Keratinocyte (primary cell): ENCODE results near the gene ARHGAP24. TPM values are rescaled to one million over a fixed set of nuclear protein-coding genes. Genes with fewer than 3 reads are reported as not detected.

Experiments
- DNase-seq: peaks from one replicate; pipeline ENCODE4 v3.0.0-alpha.2; 2011; ENCODE audit warnings: low read depth, missing footprints, low spot score
- FAIRE-seq: peaks from 2 replicates; lab custom pipeline; 2011; peaks lifted over from hg19 to GRCh38; lab: Jason Lieb, UNC
- H2AFZ ChIP-seq: 2 replicates; pipeline ENCODE4 v1.6.0; 2012; ENCODE audit warnings: low read length, control low read depth, inconsistent platforms; ENCODE audit not compliant: control insufficient read depth
- H3K27ac ChIP-seq: 2 replicates; pipeline ENCODE4 v1.5.1; 2011; ENCODE audit warnings: low read length; ENCODE audit not compliant: control insufficient read depth, insufficient read depth
- H3K27me3 ChIP-seq: 3 replicates; pipeline ENCODE4 v1.6.0; 2011; ENCODE audit warnings: low read length; ENCODE audit not compliant: control insufficient read depth, insufficient read depth; ENCODE audit errors: extremely low read depth
- H3K36me3 ChIP-seq, 2 experiments: 2 replicates in 1 of 2; 3 replicates in 1 of 2; pipeline ENCODE4 v1.5.1; 2011; ENCODE audit warnings: low read length in 2 of 2, mild to moderate bottlenecking in 1 of 2; ENCODE audit not compliant: control insufficient read depth in 2 of 2, insufficient read depth in 2 of 2; ENCODE audit errors: extremely low read depth in 1 of 2
- H3K4me1 ChIP-seq: 3 replicates; pipeline ENCODE4 v1.5.1; 2011; ENCODE audit warnings: low read length; ENCODE audit not compliant: control insufficient read depth, insufficient read depth; ENCODE audit errors: extremely low read depth
- H3K4me2 ChIP-seq: 3 replicates; pipeline ENCODE4 v1.6.0; 2011; ENCODE audit warnings: low read depth, low read length; ENCODE audit not compliant: control insufficient read depth, insufficient read depth; ENCODE audit errors: extremely low read depth
- H3K4me3 ChIP-seq, 3 experiments: fragments of 200-600 bp in 1 of 3; sonication (generic) in 1 of 3; 2 replicates in 2 of 3; 3 replicates in 1 of 3; pipeline ENCODE4 v1.5.1; 2011 to 2016; ENCODE audit warnings: low read length in 3 of 3, mild to moderate bottlenecking in 3 of 3, control low read depth in 2 of 3, inconsistent platforms in 1 of 3, low read depth in 1 of 3, mixed read lengths in 1 of 3, mixed run types in 1 of 3, moderate library complexity in 1 of 3; ENCODE audit not compliant: control insufficient read depth in 2 of 3, insufficient read depth in 2 of 3; ENCODE audit errors: extremely low read depth in 1 of 3
- H3K79me2 ChIP-seq: 2 replicates; pipeline ENCODE4 v1.6.0; 2012; ENCODE audit warnings: low read length; ENCODE audit not compliant: control insufficient read depth, insufficient read depth
- H3K9ac ChIP-seq: 3 replicates; pipeline ENCODE4 v1.6.0; 2011; ENCODE audit warnings: low read length; ENCODE audit not compliant: control insufficient read depth, insufficient read depth; ENCODE audit errors: extremely low read depth
- H3K9me1 ChIP-seq: 3 replicates; pipeline ENCODE4 v1.6.0; 2011; ENCODE audit warnings: low read length; ENCODE audit not compliant: control insufficient read depth, insufficient read depth; ENCODE audit errors: extremely low read depth
- H3K9me3 ChIP-seq: 2 replicates; pipeline ENCODE4 v1.5.1; 2012; ENCODE audit warnings: low read depth, low read length; ENCODE audit not compliant: control insufficient read depth
- H4K20me1 ChIP-seq: 3 replicates; pipeline ENCODE4 v1.6.0; 2011; ENCODE audit warnings: low read length; ENCODE audit not compliant: control insufficient read depth, insufficient read depth; ENCODE audit errors: extremely low read depth
- EZH2 ChIP-seq: IDR thresholded peaks from one replicate; pipeline ENCODE4 v1.6.1; 2012; ENCODE audit warnings: inconsistent platforms, mild to moderate bottlenecking, low read length, moderate library complexity
- dilution Hi-C: fragments of 300-500 bp; cut with MboI; formaldehyde crosslinking; loops from one replicate; pipeline ENCODE4 v1.7.0; 2020; ENCODE audit warnings: low sequenced_read_pairs; ENCODE audit not compliant: extremely low pct_ligation_motif_present
- polyA plus RNA-seq, 5 experiments: library from polyadenylated mRNA; depleted of rRNA in 3 of 5; stranded (reverse) in 3 of 5; stranded (forward) in 1 of 5; unstranded in 1 of 5; fragments of >200 nt; gene quantifications; 1 replicate in 1 of 5; 2 replicates in 3 of 5; 3 replicates in 1 of 5; pipeline versions ENCODE4 v1.2.1 to v1.2.3, GENCODE V29; 2011 to 2012; ENCODE audit warnings: missing spikeins in 2 of 5, low read depth in 1 of 5, low replicate concordance in 1 of 5
- TF ChIP-seq, protein P1 (sequence below), 3 experiments: IDR thresholded peaks in 1 of 3; conservative IDR thresholded peaks in 1 of 3; optimal IDR thresholded peaks in 1 of 3; 2 replicates in 2 of 3; 3 replicates in 1 of 3; pipeline versions ENCODE3 to v1.5.1; 2011; ENCODE audit warnings: low read length in 3 of 3, mild to moderate bottlenecking in 3 of 3, moderate library complexity in 2 of 3, control low read depth in 1 of 3, inconsistent platforms in 1 of 3; ENCODE audit not compliant: insufficient read depth in 2 of 3; ENCODE audit errors: extremely low read depth in 1 of 3

Gene ARHGAP24
- polyA plus RNA-seq, 1 donor (not counting 4 experiments of a cell fraction or from before 2014, with no cell fraction given) = 0.87 TPM

DNA sequence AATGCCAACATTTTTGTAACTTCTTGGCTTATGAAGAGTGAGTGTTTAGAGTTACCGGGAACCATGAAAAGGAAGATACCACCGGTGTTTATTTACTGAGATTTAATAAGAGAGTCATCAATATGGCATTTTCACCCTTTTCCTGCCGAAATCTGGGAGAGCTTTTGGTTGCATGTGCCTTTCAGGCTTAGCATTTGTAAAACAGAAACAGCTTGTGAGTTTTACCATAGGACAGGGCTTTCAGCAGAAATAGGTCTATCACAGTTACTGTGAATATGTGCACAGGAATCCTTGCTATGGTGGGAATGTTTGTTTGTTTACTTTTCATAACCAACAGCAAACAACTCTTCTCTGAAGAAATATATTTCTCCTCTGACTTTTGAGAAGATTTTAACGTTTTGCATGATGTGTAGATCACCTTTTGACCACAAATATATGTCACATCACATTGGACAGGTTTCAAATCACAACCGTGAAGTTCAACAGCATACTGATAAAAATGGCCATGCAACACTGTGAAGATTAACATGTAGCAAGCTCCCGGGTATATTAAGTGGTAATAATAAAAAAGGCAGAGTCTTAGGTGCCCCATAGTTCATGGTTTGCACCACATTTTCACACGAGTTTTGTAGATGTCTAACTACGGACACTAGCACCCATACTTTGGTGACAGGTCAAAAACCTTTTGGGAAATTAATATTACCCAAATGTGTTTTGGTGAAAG is 21.3 kb downstream of the ARHGAP24 start:
- Histone ChIP-seq H3K36me3 (no peaks in the 10 kb centered on the region), H2AFZ (peak overlapping the region; percentile 59), H4K20me1 (no peaks in the 10 kb centered on the region), H3K9me3 (no peaks in the 10 kb centered on the region), H3K9me1 (no peaks in the 10 kb centered on the region), H3K27ac (no peak overlapping the region), H3K79me2 (no peaks in the 10 kb centered on the region), H3K27me3 (no peaks in the 10 kb centered on the region), H3K4me2 (peak overlapping the region; percentile 63), H3K9ac (no peak overlapping the region), H3K4me3 (no peak overlapping the region), H3K4me1 (peaks cover 28% of the 10 kb centered on the region)
- DNase-seq (no peak), FAIRE-seq (no peak)
- dilution Hi-C loops = no loop called here
- TF ChIP-seq, protein P1, sequence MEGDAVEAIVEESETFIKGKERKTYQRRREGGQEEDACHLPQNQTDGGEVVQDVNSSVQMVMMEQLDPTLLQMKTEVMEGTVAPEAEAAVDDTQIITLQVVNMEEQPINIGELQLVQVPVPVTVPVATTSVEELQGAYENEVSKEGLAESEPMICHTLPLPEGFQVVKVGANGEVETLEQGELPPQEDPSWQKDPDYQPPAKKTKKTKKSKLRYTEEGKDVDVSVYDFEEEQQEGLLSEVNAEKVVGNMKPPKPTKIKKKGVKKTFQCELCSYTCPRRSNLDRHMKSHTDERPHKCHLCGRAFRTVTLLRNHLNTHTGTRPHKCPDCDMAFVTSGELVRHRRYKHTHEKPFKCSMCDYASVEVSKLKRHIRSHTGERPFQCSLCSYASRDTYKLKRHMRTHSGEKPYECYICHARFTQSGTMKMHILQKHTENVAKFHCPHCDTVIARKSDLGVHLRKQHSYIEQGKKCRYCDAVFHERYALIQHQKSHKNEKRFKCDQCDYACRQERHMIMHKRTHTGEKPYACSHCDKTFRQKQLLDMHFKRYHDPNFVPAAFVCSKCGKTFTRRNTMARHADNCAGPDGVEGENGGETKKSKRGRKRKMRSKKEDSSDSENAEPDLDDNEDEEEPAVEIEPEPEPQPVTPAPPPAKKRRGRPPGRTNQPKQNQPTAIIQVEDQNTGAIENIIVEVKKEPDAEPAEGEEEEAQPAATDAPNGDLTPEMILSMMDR (optimal IDR thresholded peaks at IDR 0.05 in 1 of 3, IDR thresholded peaks at IDR 0.05 in 1 of 3, conservative IDR thresholded peaks at IDR 0.05 in 1 of 3; ENCODE audit: extremely low read depth in 1 of 3, insufficient read depth in 2 of 3, low read length in 3 of 3) = no peak
- TF ChIP-seq EZH2 = no peak

DNA sequence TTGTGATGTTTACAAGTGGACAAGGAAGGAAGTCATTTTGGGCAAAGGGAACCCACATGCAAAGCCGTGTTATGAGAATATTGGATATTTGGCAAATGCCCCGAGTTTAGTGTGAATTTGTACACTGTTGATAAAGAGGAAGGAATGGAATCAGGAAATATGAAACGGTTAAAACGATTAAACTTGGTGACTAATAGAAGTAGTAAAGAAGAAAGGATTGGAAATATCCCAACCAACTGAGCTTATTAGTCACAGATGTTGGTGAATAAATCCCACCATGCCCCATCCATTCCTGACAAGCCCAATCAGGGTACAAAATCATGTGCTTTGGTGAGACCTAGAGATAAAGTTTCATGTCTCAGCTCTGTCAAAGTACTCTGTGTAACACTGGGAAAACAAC is 22.0 kb downstream of the ARHGAP24 start:
- dilution Hi-C loops = no loop called here
- H2AFZ ChIP-seq = no peak overlapping the region

More for the DNA sequence above, 22.0 kb downstream of the ARHGAP24 start:
- no peak overlapping the region for H3K4me3 ChIP-seq
- no peak for TF ChIP-seq EZH2
- TF ChIP-seq, protein P1 (optimal IDR thresholded peaks at IDR 0.05 in 1 of 3, IDR thresholded peaks at IDR 0.05 in 1 of 3, conservative IDR thresholded peaks at IDR 0.05 in 1 of 3; ENCODE audit: extremely low read depth in 1 of 3, insufficient read depth in 2 of 3, low read length in 3 of 3) = no peak
- no peaks in the 10 kb centered on the region for H3K36me3 ChIP-seq
- DNase-seq = peak; percentile 60
- H3K79me2 ChIP-seq = no peaks in the 10 kb centered on the region
- H3K4me2 ChIP-seq = peak overlapping the region; percentile 63
- H3K9me3 ChIP-seq = no peaks in the 10 kb centered on the region
- no peak overlapping the region for H3K9ac ChIP-seq
- H3K27ac ChIP-seq = peak overlapping the region; percentile 50
- peaks cover 28% of the 10 kb centered on the region for H3K4me1 ChIP-seq
- H4K20me1 ChIP-seq = no peaks in the 10 kb centered on the region
- peak; percentile 74 for FAIRE-seq
- H3K27me3 ChIP-seq = no peaks in the 10 kb centered on the region
- H3K9me1 ChIP-seq = no peaks in the 10 kb centered on the region
